GM23338 (cell line): ENCODE data around the gene BLZF1.

Experiments used
- CREB1 ChIP-seq: fragments of 250-450 bp; sonication (Bioruptor Pico); IDR thresholded peaks from 2 replicates; pipeline ENCODE4 v1.5.0; 2020; ENCODE audit warnings: low read depth, mild to moderate bottlenecking, moderate library complexity
- CTCF ChIP-seq, 2 experiments: fragments of 200-600 bp in 1 of 2; sonication (generic) in 1 of 2; conservative IDR thresholded peaks; 2 replicates each; pipeline versions ENCODE4 v1.5.1 to v1.6.1; 2016 to 2017; ENCODE audit warnings: antibody characterized with exemption in 2 of 2, low read depth in 2 of 2, mild to moderate bottlenecking in 2 of 2, moderate library complexity in 1 of 2
- EZH2 ChIP-seq: fragments of 200-600 bp; sonication (generic); IDR thresholded peaks from one replicate; pipeline ENCODE4 v1.8.0; 2017; ENCODE audit warnings: antibody characterized with exemption, mild to moderate bottlenecking, low read depth; ENCODE audit not compliant: unreplicated experiment
- EZH2phosphoT487 ChIP-seq: fragments of 200-600 bp; sonication (generic); IDR thresholded peaks from one replicate; pipeline ENCODE4 v1.8.1; 2018; ENCODE audit warnings: antibody characterized with exemption; ENCODE audit not compliant: unreplicated experiment
- JUNB ChIP-seq: IDR thresholded peaks from one replicate; pipeline ENCODE4 v1.6.1; 2016; ENCODE audit warnings: antibody characterized with exemption; ENCODE audit not compliant: unreplicated experiment
- NANOG ChIP-seq: IDR thresholded peaks from 2 replicates; pipeline ENCODE4 v1.6.1; 2016; ENCODE audit warnings: antibody characterized with exemption, borderline replicate concordance
- POLR2AphosphoS5 ChIP-seq: IDR thresholded peaks from 2 replicates; pipeline ENCODE4 v1.6.1; 2016; ENCODE audit warnings: antibody characterized with exemption, low read depth
- STAT1 ChIP-seq: IDR thresholded peaks from one replicate; pipeline ENCODE4 v1.6.1; 2016; ENCODE audit warnings: antibody characterized with exemption; ENCODE audit not compliant: unreplicated experiment
- ZNF114 ChIP-seq: fragments of 250-450 bp; sonication (Bioruptor Pico); IDR thresholded peaks from 2 replicates; pipeline ENCODE4 v1.5.0; 2020; ENCODE audit warnings: mild to moderate bottlenecking, moderate library complexity
- ZNF331 ChIP-seq: fragments of 250-450 bp; sonication (Bioruptor Pico); IDR thresholded peaks from 2 replicates; pipeline ENCODE4 v1.5.0; 2020; ENCODE audit warnings: low read depth, mild to moderate bottlenecking, moderate library complexity
- ZNF462 ChIP-seq: fragments of 250-450 bp; sonication (Bioruptor Pico); IDR thresholded peaks from 2 replicates; pipeline ENCODE4 v1.5.0; 2020; ENCODE audit warnings: mild to moderate bottlenecking, moderate library complexity
- TF ChIP-seq, protein P1 (sequence below): IDR thresholded peaks from one replicate; pipeline ENCODE4 v1.6.1; 2018; ENCODE audit warnings: antibody characterized with exemption; ENCODE audit not compliant: unreplicated experiment
- TF ChIP-seq, protein P2 (sequence below): IDR thresholded peaks from 2 replicates; pipeline ENCODE4 v1.6.1; 2016; ENCODE audit warnings: antibody characterized with exemption

- TF ChIP-seq EZH2 (no peak), CTCF (conservative IDR thresholded peaks at IDR 0.05; ENCODE audit: low read depth in 2 of 2) (no peak), CREB1 (CRISPR knock-in tag) (no peak), EZH2phosphoT487 (no peak), JUNB (no peak), POLR2AphosphoS5 (no peak), STAT1 (no peak), ZNF462 (no peak), NANOG (no peak), ZNF114 (no peak), ZNF331 (CRISPR knock-in tag) (no peak)
- TF ChIP-seq, protein P1, sequence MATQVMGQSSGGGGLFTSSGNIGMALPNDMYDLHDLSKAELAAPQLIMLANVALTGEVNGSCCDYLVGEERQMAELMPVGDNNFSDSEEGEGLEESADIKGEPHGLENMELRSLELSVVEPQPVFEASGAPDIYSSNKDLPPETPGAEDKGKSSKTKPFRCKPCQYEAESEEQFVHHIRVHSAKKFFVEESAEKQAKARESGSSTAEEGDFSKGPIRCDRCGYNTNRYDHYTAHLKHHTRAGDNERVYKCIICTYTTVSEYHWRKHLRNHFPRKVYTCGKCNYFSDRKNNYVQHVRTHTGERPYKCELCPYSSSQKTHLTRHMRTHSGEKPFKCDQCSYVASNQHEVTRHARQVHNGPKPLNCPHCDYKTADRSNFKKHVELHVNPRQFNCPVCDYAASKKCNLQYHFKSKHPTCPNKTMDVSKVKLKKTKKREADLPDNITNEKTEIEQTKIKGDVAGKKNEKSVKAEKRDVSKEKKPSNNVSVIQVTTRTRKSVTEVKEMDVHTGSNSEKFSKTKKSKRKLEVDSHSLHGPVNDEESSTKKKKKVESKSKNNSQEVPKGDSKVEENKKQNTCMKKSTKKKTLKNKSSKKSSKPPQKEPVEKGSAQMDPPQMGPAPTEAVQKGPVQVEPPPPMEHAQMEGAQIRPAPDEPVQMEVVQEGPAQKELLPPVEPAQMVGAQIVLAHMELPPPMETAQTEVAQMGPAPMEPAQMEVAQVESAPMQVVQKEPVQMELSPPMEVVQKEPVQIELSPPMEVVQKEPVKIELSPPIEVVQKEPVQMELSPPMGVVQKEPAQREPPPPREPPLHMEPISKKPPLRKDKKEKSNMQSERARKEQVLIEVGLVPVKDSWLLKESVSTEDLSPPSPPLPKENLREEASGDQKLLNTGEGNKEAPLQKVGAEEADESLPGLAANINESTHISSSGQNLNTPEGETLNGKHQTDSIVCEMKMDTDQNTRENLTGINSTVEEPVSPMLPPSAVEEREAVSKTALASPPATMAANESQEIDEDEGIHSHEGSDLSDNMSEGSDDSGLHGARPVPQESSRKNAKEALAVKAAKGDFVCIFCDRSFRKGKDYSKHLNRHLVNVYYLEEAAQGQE, result no peak
- TF ChIP-seq, protein P2, sequence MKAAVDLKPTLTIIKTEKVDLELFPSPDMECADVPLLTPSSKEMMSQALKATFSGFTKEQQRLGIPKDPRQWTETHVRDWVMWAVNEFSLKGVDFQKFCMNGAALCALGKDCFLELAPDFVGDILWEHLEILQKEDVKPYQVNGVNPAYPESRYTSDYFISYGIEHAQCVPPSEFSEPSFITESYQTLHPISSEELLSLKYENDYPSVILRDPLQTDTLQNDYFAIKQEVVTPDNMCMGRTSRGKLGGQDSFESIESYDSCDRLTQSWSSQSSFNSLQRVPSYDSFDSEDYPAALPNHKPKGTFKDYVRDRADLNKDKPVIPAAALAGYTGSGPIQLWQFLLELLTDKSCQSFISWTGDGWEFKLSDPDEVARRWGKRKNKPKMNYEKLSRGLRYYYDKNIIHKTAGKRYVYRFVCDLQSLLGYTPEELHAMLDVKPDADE, result no peak
Observed at GRCh38 chr1:169368406-169368769, 393 bp downstream of the BLZF1 start.
